Tibial artery (tissue), 4 donors: ENCODE results near the gene COG4.

Experiments used
- DNase-seq, 2 donors: peaks; one replicate each; pipeline ENCODE4 v3.0.0-alpha.2; 2019
- H3K27ac ChIP-seq, 2 donors: fragments of 200-600 bp; sonication (generic) in 1 of 2; 1 replicate in 1 of 2; 2 replicates in 1 of 2; pipeline ENCODE4 v1.5.1; 2018 to 2019; ENCODE audit warnings: mild to moderate bottlenecking in 1 of 2
- H3K27me3 ChIP-seq, 2 donors: fragments of 200-600 bp; sonication (generic) in 1 of 2; one replicate each; pipeline versions ENCODE4 v1.5.1 to v1.6.0; 2016 to 2019
- H3K36me3 ChIP-seq, 3 donors: fragments of 200-600 bp; sonication (generic) in 2 of 3; one replicate each; pipeline ENCODE4 v1.5.1; 2016 to 2019; ENCODE audit warnings: mild to moderate bottlenecking in 2 of 3
- H3K4me1 ChIP-seq, 4 donors: fragments of 200-600 bp; sonication (generic) in 2 of 4; 1 replicate in 3 of 4; 2 replicates in 1 of 4; pipeline ENCODE4 v1.5.1; 2016 to 2019
- H3K4me3 ChIP-seq, 2 donors: fragments of 200-600 bp; sonication (generic) in 1 of 2; 1 replicate in 1 of 2; 2 replicates in 1 of 2; pipeline ENCODE4 v1.5.1; 2018 to 2019; ENCODE audit warnings: mild to moderate bottlenecking in 2 of 2
- H3K9me3 ChIP-seq, 3 donors: fragments of 200-600 bp; sonication (generic) in 1 of 3; one replicate each; pipeline ENCODE4 v1.5.1; 2016 to 2019
- CTCF ChIP-seq, 2 experiments: fragments of 200-600 bp in 1 of 2; fragments of 450-650 bp in 1 of 2; IDR thresholded peaks; one replicate each; pipeline ENCODE4 v1.5.1; 2017 to 2019; ENCODE audit warnings: antibody characterized with exemption in 2 of 2, mild to moderate bottlenecking in 1 of 2, moderate library complexity in 1 of 2
- intact Hi-C: fragments of 100-400 bp; cut with DNase I; formaldehyde crosslinking; loops from one replicate; pipeline ENCODE4 v1.15.0; 2023; ENCODE audit warnings: low total_unique reads

Gene COG4

GRCh38 chr16:70441406-70441990 lies 81.9 kb downstream of the COG4 start:
- Histone ChIP-seq H3K9me3 (no peaks in the 10 kb centered on the region), H3K4me1 (peaks cover 0 to 26% (median 21%) of the 10 kb centered on the region in 4 donors), H3K27ac (no peak overlapping the region), H3K4me3 (no peak overlapping the region), H3K27me3 (no peaks in the 10 kb centered on the region), H3K36me3 (no peaks in the 10 kb centered on the region)
- DNase-seq, result no peak
- intact Hi-C loops, result loop anchor here (2.0 kb wide), 1 partner anchor 59 kb away; no protein-coding TSS in a partner anchor
- no peak for TF ChIP-seq CTCF (IDR thresholded peaks at IDR 0.05)

- Histone ChIP-seq H3K27ac (no peak overlapping the region), H3K4me1 (peaks cover 0 to 26% (median 22%) of the 10 kb centered on the region in 4 donors), H3K27me3 (no peaks in the 10 kb centered on the region), H3K4me3 (no peak overlapping the region), H3K9me3 (no peaks in the 10 kb centered on the region), H3K36me3 (no peaks in the 10 kb centered on the region)
- intact Hi-C loops, result loop anchor here (2.0 kb wide), 1 partner anchor 57 kb away; no protein-coding TSS in a partner anchor
- no peak for DNase-seq
- no peak for TF ChIP-seq CTCF (IDR thresholded peaks at IDR 0.05)
Observed at GRCh38 chr16:70440009-70440692, 83.2 kb downstream of the COG4 start.

GRCh38 chr16:70438969-70439862 lies 84.1 kb downstream of the COG4 start, which contains the start of gene ST3GAL2:
ST3GAL2 (minus strand) TSS chr16:70439100; CDS start chr16:70398530, 40,570 bp downstream.
- intact Hi-C loops, result no loop called here
- Histone ChIP-seq H3K27me3 (no peaks in the 10 kb centered on the region), H3K4me1 (peaks cover 0 to 34% (median 26%) of the 10 kb centered on the region in 4 donors), H3K4me3 (peak within 1 kb of the TSS; percentile 85 to 97), H3K27ac (peak within 1 kb of the TSS; percentile 79 to 84), H3K36me3 (no peaks in the 10 kb centered on the region), H3K9me3 (no peaks in the 10 kb centered on the region)
- DNase-seq, result peak; percentile 96 to 98
- peak in 1 of 2 experiments; percentile 33 for TF ChIP-seq CTCF (IDR thresholded peaks at IDR 0.05)

GRCh38 chr16:70438585-70438968 lies 84.8 kb downstream of the COG4 start:
- no peak for TF ChIP-seq CTCF (IDR thresholded peaks at IDR 0.05)
- H3K27me3 ChIP-seq, result no peaks in the 10 kb centered on the region
- no peaks in the 10 kb centered on the region for H3K9me3 ChIP-seq
- peak in 1 of 2 donors; percentile 76 for DNase-seq
- intact Hi-C loops, result no loop called here
- no peaks in the 10 kb centered on the region for H3K36me3 ChIP-seq
- H3K4me3 ChIP-seq, result peak overlapping the region; percentile 85 to 97
- H3K27ac ChIP-seq, result peak overlapping the region; percentile 79 to 84
- H3K4me1 ChIP-seq, result peaks cover 0 to 40% (median 32%) of the 10 kb centered on the region in 4 donors
